Left kidney (tissue), 2 donors: Measurements from ENCODE around the gene WNT1. TPM values are rescaled to one million over a fixed set of nuclear protein-coding genes. Genes with fewer than 3 reads are reported as not detected.

ENCODE experiments used
- DNase-seq: peaks from one replicate; pipeline ENCODE4 v3.0.0-alpha.2; 2013
- polyA plus RNA-seq: library from polyadenylated mRNA; unstranded; fragments of 120-200 nt; gene quantifications from one replicate; pipeline ENCODE4 v1.2.1, GENCODE V29; 2013; ENCODE audit not compliant: insufficient read length

The WNT1 gene
- polyA plus RNA-seq, 1 donor = not detected

DNA sequence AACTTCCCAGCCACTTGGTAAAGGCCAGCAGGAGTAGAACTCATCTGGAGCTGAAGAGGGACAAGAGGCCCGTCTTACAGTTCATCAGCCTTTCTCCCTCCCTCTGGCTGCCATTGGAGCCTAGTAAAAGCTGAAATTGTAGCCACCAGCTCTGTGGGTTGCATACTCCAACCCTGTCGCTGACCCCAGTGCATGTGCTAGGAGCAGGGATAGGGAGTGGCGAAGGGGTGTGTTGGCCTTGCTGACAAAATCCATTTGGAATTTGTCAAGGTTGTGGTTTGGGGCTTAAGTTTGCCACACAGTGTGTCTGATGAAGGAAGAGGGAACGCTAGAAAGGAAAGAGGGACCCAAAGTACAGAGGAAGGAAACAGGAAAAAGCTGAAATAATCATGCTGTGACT, 16.8 kb upstream of the WNT1 start:
- no peak for DNase-seq

DNA sequence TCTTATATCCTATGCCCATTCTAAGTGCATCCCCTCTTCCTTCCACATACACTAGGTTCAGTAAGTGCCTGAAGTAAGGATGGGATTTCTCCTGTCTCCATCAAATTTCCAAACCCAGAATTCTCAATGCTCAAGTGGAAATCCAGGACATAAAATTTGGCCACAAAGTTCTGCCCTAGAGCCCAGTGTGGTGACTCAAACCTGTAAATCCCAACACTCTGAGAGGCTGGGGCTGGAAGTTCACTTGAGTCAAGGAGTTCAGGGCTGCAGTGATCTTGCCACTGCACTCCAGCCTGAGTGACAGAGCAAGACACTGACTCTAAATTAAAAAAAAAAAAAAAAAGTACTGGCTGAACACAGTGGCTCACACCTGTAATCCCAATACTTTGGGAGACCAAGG, 16.3 kb upstream of the WNT1 start:
- DNase-seq = no peak

DNA sequence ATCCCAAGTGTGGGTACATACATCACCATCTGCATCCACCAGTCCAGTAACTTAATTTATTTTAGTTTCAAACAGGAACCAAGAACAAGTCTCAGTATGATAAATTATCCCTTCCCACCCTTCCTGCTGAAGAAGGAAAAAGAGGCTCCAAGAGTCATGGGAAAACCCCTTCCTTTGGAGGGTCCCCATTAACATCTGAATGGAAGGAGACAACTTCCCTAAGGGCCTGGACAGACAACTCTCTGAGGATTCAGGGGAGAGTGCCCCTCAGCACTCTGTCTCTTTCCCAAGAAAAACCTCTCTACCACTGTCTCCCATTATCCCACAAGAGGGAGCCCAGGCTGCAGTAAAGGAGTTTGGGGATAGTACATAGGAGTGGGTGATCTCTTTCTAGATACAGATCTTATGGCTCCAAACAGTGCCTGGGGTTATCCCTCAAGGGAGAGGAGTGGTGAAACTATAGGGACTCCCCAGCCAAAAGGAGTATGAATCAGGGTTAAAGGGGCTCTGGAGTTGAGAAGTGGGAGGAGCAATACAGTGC, 12.8 kb upstream of the WNT1 start:
- no peak for DNase-seq

DNA sequence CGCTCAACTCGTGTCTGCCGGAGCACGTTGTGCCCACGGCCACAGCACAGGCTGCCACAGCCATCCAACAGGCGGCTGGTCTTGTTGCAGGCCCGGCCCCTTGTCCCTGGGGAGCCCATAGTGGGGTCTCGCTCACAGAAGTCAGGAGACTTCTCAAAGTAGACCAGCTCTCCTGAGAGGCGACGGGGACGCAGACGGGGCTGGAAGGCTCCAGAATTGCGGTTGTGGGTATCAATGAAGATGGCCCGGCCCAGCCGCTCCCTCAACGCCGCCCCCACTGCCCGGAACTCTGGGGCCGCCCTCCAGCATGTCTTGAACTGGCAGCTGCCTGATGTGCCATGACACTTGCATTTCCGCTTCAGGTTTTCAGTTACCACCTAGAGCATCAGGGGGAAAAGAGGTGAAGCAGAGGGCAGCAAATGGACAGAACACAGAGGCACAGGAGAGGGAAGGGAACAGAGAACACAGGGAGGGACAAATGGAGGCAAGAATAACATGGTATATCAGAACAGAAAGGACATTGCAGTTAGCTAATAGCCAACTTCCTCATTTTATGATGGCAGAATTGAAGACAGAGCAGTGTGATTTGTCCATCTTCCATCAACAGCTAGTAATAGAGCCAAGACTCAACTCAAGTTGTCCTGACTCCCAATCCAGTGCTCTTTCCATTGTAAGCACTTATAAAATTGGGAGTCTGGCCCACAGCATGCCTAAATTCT, 11.8 kb upstream of the WNT1 start:
- no peak for DNase-seq

DNA sequence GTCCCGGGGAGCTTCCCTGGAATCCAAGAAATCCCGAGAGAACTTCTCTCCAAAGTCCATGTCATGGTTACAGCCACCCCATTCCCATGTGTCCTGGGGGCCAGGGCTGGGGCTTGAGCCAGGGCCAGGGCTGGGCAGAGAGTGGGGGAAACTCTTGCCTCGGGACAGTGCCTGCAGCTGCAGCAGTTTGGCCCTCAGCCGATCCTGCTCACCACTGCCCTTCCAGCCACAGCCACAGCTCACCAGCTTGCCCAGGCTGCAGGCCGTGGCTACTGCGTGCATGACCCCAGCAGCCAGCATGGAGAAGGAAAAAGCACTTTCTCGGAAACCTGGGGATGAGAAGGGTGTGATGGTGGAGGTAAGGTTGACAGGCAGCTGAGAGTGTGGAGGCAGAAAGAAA, 10.1 kb upstream of the WNT1 start:
- no peak for DNase-seq

DNA sequence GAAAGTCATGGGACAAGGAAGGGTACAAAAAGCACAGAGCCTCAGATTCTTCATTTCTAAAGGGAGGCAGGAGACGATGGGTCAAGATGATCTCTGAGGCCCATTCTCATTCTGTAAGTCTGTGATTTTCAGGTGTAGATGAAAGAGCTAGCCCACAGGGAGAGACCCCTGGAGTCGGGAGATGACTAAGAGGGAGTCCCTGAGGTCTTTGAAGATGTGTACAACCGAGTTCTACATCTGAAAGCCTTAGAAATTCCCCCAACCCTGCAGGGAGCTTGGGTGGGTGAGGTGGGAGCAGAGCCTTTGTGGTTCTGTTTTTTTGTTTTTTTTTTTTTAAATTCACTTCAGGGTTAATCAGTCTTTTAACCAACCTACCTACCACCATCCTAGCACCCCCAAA, 9.7 kb upstream of the WNT1 start:
- no peak for DNase-seq

DNA sequence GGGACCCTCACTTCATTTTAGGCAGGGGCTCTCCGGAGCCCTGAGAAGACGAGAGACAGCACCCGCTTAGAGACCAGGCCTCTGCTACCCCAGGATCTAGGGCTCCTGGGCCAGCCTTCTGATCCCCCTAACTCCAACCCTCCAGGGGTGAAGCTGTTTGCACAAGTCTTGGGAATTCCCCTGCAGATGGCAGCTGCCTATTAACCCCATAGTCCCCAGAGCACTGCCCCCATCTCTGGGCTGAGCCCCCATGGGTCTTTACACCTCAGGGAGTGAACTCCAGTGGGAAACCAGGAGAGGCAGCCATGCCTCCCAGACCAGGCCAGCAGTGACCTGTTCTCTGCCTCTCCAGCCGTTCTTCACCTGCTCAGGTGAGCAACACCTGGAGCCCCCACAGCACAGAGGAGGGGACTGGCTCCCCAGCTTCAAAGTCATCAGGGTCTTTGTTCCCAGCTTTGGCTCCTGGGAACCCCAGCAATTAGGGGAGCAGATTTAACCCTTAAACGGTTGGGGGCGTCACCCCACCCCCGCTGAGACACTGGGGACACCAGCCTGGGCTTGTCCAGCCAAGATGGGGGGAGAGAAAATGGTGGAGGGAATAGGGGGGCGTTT, 8.9 kb upstream of the WNT1 start:
- DNase-seq = no peak

DNA sequence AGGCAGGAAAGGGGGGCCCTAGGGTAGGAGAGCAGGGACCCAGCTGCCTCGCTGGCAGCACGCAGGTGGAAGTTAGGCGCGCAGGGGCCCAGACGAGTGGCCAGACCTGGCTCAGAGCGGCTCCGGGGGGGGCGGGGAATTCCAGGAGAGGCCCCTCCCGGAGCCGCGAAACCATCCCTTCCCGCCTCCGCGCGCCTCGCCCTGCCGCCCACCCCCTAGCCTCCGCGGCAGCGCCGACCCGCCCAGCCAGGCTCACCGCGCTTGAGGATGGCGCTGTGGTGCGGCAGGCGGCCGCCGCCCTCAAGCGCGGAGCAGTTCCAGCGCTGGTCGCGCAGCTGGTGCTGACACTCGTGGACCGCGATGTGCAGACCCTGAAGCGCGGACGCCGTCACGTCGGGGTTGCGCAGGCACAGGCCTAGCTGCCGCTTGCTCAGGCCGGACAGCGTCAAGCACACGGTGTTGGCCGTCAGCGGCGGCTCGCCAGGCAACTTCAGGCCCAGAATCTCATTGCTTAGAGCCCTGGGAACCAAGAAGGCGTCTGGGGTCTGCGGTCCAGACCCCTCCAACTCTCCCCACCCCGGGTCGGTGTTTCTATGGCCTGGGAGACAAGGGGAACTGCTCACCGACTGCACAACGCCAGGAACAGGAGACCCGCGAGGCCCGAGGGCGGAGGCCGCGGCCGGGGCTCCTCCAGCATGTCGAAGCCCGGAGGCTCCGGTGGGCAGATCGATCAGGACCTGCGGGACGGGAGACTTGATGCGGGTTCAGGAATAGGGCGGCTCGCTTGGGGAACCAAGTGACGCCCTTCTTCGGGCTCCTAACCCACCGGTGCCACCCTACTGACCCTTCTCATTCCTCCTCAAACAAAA, 8.1 kb upstream of the WNT1 start:
- DNase-seq = no peak

DNA sequence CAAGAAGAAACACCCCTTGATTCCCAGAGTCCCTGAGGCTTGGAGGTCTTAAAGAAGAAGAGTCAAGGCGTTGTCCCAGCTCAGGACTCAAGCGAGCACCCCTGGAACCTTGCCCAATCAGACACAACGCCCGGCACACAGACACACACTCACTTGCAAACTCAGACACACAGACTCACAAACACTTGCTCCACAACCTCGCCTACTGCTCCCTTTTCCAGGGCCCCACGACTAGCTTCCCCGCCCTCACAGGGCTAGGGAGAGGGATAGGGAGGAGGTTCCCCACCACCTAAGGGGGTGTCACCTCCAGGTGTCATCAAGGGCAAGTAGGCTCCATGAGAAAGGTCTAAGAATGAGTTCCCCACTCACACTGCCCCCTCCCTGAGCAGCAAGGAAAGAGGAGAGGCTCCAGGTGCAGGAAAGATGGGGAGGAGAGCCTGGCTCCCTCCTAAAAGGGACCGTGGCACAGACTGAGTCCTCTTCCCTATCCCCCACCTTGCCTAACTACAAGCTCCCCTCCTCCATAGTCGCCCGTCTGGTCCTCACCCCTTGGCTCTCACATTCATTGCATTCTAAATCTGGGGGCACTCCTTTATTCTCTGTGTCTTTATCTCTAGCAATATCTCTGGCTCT, 7.3 kb upstream of the WNT1 start:
- DNase-seq = no peak

DNA sequence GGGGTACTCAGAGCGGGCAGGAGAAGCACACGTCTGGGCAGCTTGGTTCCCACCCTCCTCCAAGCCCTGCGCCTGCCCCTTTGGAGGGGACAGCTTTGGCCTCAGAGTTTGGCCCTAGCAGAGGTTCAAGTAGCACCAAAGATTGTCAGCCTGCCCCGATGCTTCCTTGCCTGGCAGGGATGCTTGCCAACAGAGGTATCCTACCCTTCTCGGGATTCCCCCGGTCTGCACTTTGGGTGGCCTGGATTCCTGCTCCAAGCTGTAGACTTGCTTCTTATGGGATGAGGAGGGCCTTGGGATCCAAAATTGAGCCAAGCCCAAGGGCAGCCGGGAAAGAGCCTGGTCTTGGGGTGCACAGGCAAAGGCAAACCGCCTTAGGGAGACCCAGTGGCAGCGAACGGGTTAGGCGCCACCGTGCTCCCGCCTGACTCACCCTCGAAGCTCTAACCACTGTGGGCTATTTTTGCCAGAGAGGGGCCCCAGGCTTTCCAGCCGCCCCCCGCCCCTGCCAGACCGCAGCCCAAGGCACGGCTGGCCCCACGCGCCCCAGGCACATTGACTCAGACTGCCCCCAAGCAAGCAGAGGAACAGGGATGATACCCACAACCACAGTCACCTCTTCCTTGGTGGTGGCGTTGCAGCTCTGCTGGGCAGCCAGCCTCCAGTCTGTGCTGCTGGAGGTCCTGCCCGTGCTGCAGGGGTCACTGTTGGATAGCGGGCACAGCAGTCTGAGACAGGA, 5.7 kb upstream of the WNT1 start:
- no peak for DNase-seq

DNA sequence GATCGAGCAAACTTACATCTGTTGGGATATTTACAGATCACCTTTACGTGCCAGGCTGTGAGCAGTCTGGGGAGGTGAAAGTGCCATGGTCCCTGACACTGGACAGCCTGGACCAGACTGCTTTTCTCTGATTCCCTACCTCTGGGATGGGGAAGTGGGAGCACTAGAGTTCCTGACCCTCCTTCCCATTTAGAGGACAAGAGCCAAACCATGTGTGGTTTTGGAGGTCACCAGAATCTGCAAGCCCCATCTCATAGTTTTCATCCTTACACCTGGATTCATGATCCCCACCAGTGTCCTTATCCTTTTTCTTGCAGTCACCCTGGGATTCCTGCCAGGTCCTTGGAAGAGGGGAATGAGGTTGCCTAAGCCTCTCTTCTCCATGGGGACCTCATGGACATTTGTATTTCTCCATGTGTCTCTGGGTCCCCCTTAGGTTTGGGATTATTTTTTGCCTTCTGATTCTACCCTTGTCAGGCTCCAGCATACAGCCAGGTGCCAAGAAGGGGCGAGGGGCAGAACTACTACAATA, 5.1 kb upstream of the WNT1 start:
- DNase-seq = no peak

DNA sequence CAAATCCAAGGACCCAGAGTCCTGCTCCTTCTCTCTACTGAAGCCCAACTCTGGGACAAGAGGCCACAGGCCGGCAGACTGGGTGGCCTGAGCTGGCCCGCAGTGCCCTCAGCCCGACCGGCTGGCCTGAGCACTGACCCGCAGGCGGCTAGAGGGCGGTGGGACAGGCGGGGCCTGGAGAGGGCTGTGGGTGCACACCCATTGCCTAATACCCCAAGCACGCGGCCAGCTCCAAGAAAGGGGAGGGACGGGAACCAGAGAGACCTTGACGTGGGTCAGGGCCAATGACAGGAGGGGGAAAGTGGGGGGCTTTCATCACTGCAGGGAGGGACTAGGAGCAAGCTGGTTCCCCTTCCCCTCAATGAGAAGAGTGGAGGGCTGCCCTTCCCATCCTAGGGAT, 4.6 kb upstream of the WNT1 start:
- DNase-seq = no peak

DNA sequence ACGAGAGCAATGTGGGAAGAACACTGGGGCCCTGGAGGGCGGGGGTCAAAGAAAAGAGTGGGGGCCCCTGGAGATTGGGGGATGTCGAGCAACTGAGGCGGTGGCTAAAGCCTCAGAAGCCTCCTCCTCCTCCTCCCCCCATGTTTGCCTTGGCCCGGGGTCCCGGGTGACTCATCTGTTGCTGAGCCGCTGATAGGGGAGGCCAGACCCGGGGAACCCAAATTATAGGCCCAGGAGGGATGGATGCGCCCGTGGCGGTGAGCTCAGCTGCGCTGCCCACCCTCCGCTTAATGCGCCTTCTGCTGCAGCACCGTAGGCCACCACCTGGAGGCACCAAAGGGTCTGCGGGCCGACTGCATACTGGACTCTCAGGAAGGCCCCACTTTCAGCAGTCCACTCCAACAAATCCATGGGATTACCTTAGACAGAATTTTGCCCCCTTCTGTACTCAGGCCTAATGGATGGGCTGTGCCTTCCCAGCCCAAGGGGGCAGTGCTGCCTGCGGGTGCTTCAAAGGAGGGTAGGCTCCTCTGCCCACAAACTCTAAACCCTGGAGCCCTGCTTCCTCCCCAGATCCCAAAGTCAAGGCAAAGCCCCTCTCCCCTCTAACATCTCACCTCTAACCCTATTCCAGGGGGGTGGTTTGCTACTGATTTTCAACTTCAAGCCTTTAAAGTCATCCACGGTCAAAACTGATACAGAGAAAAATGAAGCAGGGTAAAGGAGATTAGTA, 4.0 kb upstream of the WNT1 start:
- no peak for DNase-seq

DNA sequence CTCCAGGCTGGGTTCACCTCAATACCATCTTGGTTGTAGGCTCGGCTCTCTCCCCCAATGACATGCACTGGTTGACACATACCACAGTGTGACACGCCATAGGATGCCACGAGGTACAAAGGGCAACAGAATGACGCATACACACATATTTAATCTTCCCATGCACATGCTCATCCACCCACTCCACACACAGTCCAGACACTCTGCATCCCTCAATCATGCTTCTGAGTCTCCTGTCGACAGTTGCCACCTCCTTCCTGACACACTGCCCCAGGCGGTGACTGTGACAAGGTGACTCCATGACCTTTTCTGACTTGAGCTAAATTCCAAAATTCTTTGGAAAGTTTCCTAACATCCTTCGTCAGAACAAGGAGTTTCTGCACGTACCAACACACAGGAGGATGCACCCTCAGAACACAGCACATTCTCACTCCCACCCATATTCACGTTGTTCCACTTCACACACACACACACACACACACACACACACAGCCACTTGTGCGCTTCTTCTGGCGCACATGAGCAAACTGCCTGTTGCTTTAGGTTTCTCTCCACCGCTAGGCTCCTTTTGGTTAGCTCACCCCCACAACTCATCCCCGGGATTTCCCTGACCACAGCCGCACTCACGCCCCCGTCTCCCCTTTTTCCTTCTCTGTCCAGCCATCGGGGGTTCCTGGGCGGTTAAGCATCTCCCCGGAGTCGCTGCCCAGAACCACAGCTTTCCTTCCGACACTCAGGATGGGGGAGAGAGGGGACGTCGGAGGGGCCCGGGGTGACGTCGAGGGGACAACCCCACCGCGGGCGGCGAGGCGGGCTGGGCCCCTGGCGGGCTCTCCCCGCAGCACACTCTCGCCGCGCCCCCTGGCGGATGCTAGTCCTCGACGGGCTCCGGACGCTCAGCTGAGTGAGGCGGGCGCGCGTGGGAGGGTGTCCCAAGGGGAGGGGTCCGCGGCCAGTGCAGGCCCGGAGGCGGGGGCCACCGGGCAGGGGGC, 536 bp upstream of the WNT1 start:
- no peak for DNase-seq

DNA sequence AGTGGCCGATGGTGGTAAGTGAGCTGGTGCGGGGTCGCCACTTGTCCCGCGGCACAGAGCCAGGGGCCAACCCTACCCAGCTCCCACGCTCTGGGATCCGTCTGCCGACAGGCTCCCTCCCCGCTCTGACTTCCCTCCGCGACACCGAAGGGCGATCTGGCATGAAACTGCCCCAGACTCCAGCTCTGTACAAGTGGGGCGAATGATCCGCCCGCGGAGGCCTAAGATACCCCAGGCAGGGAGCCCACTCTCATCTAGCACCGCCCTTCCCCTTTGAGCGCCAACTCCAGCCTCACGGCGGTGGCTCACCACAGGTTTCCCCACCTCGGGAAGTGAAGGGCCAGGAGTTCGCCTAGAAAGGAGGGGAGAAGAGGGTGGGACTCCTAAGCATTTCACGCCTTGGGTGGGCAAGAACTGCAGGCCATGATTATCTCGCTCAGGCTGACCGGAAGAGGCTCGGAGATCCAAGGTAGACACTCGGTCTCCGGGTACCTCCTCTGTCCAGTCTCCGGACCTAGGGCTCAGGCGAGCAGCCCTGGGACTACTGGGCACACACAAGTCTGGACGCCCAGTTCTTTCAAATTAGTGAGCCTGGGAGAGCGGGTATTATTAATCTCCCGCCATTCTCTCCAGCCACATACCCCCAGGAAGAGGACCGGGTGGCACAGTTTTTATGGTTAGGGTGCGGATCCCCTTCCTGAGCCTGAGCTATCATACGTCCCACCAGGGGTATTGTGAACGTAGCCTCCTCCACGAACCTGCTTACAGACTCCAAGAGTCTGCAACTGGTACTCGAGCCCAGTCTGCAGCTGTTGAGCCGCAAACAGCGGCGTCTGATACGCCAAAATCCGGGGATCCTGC, 849 bp downstream of the WNT1 start:
- no peak for DNase-seq

DNA sequence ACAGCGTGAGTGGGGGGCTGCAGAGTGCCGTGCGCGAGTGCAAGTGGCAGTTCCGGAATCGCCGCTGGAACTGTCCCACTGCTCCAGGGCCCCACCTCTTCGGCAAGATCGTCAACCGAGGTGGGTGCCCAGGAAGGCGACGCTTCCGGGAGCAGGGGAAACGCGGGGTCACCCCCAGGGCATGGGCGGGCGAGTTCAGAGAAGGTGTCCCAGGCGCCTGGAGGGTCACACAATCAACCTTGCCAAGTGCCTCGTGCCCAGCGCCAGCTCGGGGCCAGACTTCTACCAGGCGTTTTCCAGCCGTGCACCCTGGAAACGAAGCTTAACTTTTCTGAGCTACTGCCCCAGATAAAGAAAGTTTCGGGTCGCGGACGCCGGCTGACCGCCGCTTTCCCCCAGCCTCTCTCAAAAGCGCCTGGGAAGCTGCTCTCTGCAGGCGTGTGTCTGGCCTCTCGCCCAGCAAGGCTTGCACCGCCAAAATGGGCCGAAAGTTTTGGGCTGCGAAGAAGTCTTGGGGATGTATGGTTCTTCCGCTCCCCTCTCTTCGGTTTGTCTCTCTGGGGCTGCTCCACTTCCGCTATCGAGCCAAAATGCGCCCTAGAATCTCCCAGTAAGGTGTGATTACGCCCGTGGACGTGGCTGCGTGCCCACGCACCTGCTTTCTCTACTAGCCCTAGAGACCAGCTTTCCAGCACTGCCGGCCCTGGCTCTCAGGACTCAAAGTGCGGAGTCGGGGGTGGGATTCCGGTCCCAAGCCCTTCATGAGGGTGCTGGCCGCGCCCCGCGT, 1.7 kb downstream of the WNT1 start:
- DNase-seq = no peak

DNA sequence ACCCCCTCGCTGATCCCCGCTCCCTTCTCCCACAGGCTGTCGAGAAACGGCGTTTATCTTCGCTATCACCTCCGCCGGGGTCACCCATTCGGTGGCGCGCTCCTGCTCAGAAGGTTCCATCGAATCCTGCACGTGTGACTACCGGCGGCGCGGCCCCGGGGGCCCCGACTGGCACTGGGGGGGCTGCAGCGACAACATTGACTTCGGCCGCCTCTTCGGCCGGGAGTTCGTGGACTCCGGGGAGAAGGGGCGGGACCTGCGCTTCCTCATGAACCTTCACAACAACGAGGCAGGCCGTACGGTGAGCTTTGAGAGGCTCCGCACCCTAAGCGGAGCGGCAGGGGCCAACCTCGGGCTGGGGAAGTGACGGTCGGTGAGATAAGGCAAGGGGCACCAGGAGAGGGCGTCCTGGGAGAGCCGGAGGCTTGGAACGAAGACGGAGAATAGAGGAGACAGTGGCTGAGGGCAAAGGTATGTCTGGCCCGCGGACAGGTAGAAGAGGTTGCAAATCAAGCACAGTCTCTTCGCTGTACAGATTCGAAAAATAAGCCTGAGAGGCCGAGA, 2.3 kb downstream of the WNT1 start:
- DNase-seq = no peak
